ENCODE results near the gene CMPK2.

GRCh38 chr2:6881516-6881915 lies 15.8 kb upstream of the CMPK2 start:
- TF ChIP-seq CTCF (IDR thresholded peaks at IDR 0.05; ENCODE audit: low read length): no peak
- TF ChIP-seq EZH2 (IDR thresholded peaks at IDR 0.05; ENCODE audit: borderline replicate concordance, low read length): no peak

Measured in OCI-LY1 (cell line).